Measurements from ENCODE around the gene PDE10A.

The PDE10A gene

GRCh38 chr6:165655191-165655590 lies 7.8 kb downstream of the PDE10A start:
- no peak for DNase-seq (ENCODE audit: low read depth, low spot score)

GRCh38 chr6:165654144-165654543 lies 8.9 kb downstream of the PDE10A start:
- no peak for DNase-seq (ENCODE audit: low read depth, low spot score)

- DNase-seq (ENCODE audit: low read depth, low spot score) = no peak
Observed at GRCh38 chr6:165653607-165654006, 9.4 kb downstream of the PDE10A start.

- no peak for DNase-seq (ENCODE audit: low read depth, low spot score)
Observed at GRCh38 chr6:165653196-165653595, 9.8 kb downstream of the PDE10A start.

GRCh38 chr6:165652766-165653165 lies 10.3 kb downstream of the PDE10A start:
- no peak for DNase-seq (ENCODE audit: low read depth, low spot score)

GRCh38 chr6:165649166-165650137 lies 13.6 kb downstream of the PDE10A start:
- no peak for DNase-seq (ENCODE audit: low read depth, low spot score)

GRCh38 chr6:165647041-165647440 lies 16.0 kb downstream of the PDE10A start:
- DNase-seq (ENCODE audit: low read depth, low spot score) = no peak

- DNase-seq (ENCODE audit: low read depth, low spot score) = no peak
Observed at GRCh38 chr6:165645919-165646318, 17.1 kb downstream of the PDE10A start.

- DNase-seq (ENCODE audit: low read depth, low spot score) = no peak
Observed at GRCh38 chr6:165644586-165645266, 18.3 kb downstream of the PDE10A start.

GRCh38 chr6:165643015-165643414 lies 20.0 kb downstream of the PDE10A start:
- no peak for DNase-seq (ENCODE audit: low read depth, low spot score)

- no peak for DNase-seq (ENCODE audit: low read depth, low spot score)
Observed at GRCh38 chr6:165641672-165642156, 21.3 kb downstream of the PDE10A start.

- DNase-seq (ENCODE audit: low read depth, low spot score) = no peak
Observed at GRCh38 chr6:165640806-165641205, 22.2 kb downstream of the PDE10A start.

GRCh38 chr6:165638530-165638929 lies 24.5 kb downstream of the PDE10A start:
- no peak for DNase-seq (ENCODE audit: low read depth, low spot score)

- DNase-seq (ENCODE audit: low read depth, low spot score) = no peak
Observed at GRCh38 chr6:165637586-165637985, 25.5 kb downstream of the PDE10A start.

GRCh38 chr6:165636402-165637048 lies 26.5 kb downstream of the PDE10A start:
- no peak for DNase-seq (ENCODE audit: low read depth, low spot score)

- DNase-seq (ENCODE audit: low read depth, low spot score) = no peak
Observed at GRCh38 chr6:165635965-165636364, 27.1 kb downstream of the PDE10A start.

- DNase-seq (ENCODE audit: low read depth, low spot score) = no peak
Observed at GRCh38 chr6:165634101-165634880, 28.8 kb downstream of the PDE10A start.

GRCh38 chr6:165632194-165632593 lies 30.8 kb downstream of the PDE10A start:
- DNase-seq (ENCODE audit: low read depth, low spot score) = no peak

- no peak for DNase-seq (ENCODE audit: low read depth, low spot score)
Observed at GRCh38 chr6:165630544-165630953, 32.5 kb downstream of the PDE10A start.

GRCh38 chr6:165628955-165629354 lies 34.1 kb downstream of the PDE10A start:
- DNase-seq (ENCODE audit: low read depth, low spot score) = no peak

- DNase-seq (ENCODE audit: low read depth, low spot score) = no peak
Observed at GRCh38 chr6:165627366-165627765, 35.7 kb downstream of the PDE10A start.
